CD14-positive monocyte (primary cell): Measurements from ENCODE around the gene PLA2G6. TPM values are rescaled to one million over a fixed set of nuclear protein-coding genes. Genes with fewer than 3 reads are reported as not detected.

Source experiments
- DNase-seq, 3 donors: peaks; one replicate each; pipeline ENCODE4 v3.0.0-alpha.2; 2011 to 2022
- H2AFZ ChIP-seq: 2 replicates; pipeline ENCODE4 v1.6.0; 2012; ENCODE audit warnings: mild to moderate bottlenecking, low read depth, low read length, inconsistent platforms; ENCODE audit not compliant: insufficient read depth, poor library complexity, severe bottlenecking
- H3K27ac ChIP-seq, 2 donors: 1 replicate in 1 of 2; 2 replicates in 1 of 2; pipeline ENCODE4 v1.5.1; 2012 to 2013; ENCODE audit warnings: low read length in 2 of 2, control low read depth in 1 of 2, inconsistent platforms in 1 of 2, low read depth in 1 of 2, mild to moderate bottlenecking in 1 of 2
- H3K27me3 ChIP-seq, 2 donors: one replicate each; pipeline versions ENCODE4 v1.6.0 to v1.6.1; 2011 to 2013; ENCODE audit warnings: low read length in 2 of 2; ENCODE audit not compliant: control insufficient read depth in 2 of 2, insufficient read depth in 2 of 2
- H3K36me3 ChIP-seq, 2 donors: replicated peaks in 1 of 2; 1 replicate in 1 of 2; 2 replicates in 1 of 2; pipeline versions ENCODE4 v1.5.1 to v1.6.1; 2012 to 2013; ENCODE audit warnings: low read length in 2 of 2, control low read depth in 1 of 2, inconsistent platforms in 1 of 2, mild to moderate bottlenecking in 1 of 2; ENCODE audit not compliant: insufficient read depth in 2 of 2, control insufficient read depth in 1 of 2
- H3K4me1 ChIP-seq, 2 donors: 1 replicate in 1 of 2; 2 replicates in 1 of 2; pipeline versions ENCODE4 v1.5.1 to v1.6.1; 2012 to 2013; ENCODE audit warnings: low read length in 2 of 2, control low read depth in 1 of 2, inconsistent platforms in 1 of 2, mild to moderate bottlenecking in 1 of 2, moderate library complexity in 1 of 2; ENCODE audit not compliant: insufficient read depth in 2 of 2, control insufficient read depth in 1 of 2
- H3K4me2 ChIP-seq: replicated peaks from 2 replicates; pipeline ENCODE3; 2012; ENCODE audit warnings: low read length, moderate library complexity, mild to moderate bottlenecking; ENCODE audit not compliant: poor library complexity, severe bottlenecking; ENCODE audit errors: extremely low read depth
- H3K4me3 ChIP-seq, 3 experiments: fragments of 200-600 bp in 1 of 3; sonication (generic) in 1 of 3; replicated peaks in 1 of 3; 1 replicate in 2 of 3; 2 replicates in 1 of 3; pipeline ENCODE4 v1.5.1; 2011 to 2013; ENCODE audit warnings: low read length in 3 of 3, mild to moderate bottlenecking in 3 of 3, control low read depth in 2 of 3, low read depth in 2 of 3, inconsistent platforms in 1 of 3, moderate library complexity in 1 of 3
- H3K79me2 ChIP-seq: 2 replicates; pipeline ENCODE4 v1.6.0; 2012; ENCODE audit warnings: mild to moderate bottlenecking, control low read depth, inconsistent platforms, low read length, moderate library complexity; ENCODE audit not compliant: insufficient read depth
- H3K9ac ChIP-seq: 2 replicates; pipeline ENCODE4 v1.6.0; 2017; ENCODE audit warnings: low read length, mild to moderate bottlenecking; ENCODE audit not compliant: insufficient read depth, poor library complexity, severe bottlenecking
- H3K9me3 ChIP-seq, 2 donors: replicated peaks in 1 of 2; 1 replicate in 1 of 2; 2 replicates in 1 of 2; pipeline versions ENCODE4 v1.5.1 to v1.6.1; 2012 to 2013; ENCODE audit warnings: low read length in 2 of 2, control low read depth in 1 of 2; ENCODE audit not compliant: control insufficient read depth in 1 of 2, insufficient read depth in 1 of 2
- H4K20me1 ChIP-seq: 2 replicates; pipeline ENCODE4 v1.6.0; 2012; ENCODE audit warnings: mild to moderate bottlenecking, low read length, control low read depth, moderate library complexity; ENCODE audit not compliant: insufficient read depth
- H3K27ac Mint-ChIP-seq, 7 donors: one replicate each; pipeline ENCODE4 v1.8.0; 2020; ENCODE audit warnings: mild to moderate bottlenecking in 7 of 7, mixed read lengths in 7 of 7, moderate library complexity in 6 of 7, inconsistent platforms in 2 of 7
- H3K27me3 Mint-ChIP-seq, 3 donors: one replicate each; pipeline ENCODE4 v1.8.0; 2021 to 2022; ENCODE audit warnings: low read depth in 3 of 3, mild to moderate bottlenecking in 3 of 3, mixed read lengths in 3 of 3, moderate library complexity in 3 of 3, inconsistent platforms in 1 of 3
- H3K36me3 Mint-ChIP-seq, 2 donors: one replicate each; pipeline ENCODE4 v1.8.0; 2020; ENCODE audit warnings: mixed read lengths in 2 of 2, inconsistent platforms in 1 of 2, mild to moderate bottlenecking in 1 of 2
- H3K4me1 Mint-ChIP-seq: one replicate; pipeline ENCODE4 v1.8.0; 2020; ENCODE audit warnings: mild to moderate bottlenecking, mixed read lengths
- H3K4me3 Mint-ChIP-seq, 2 donors: one replicate each; pipeline ENCODE4 v1.8.0; 2020; ENCODE audit warnings: mild to moderate bottlenecking in 2 of 2, mixed read lengths in 2 of 2, moderate library complexity in 1 of 2
- H3K9me3 Mint-ChIP-seq, 7 donors: one replicate each; pipeline ENCODE4 v1.8.0; 2020 to 2022; ENCODE audit warnings: mixed read lengths in 7 of 7, mild to moderate bottlenecking in 6 of 7, moderate library complexity in 6 of 7, inconsistent platforms in 2 of 7
- CTCF ChIP-seq: fragments of 200-600 bp; IDR thresholded peaks from one replicate; pipeline ENCODE4 v1.8.0; 2022; ENCODE audit warnings: antibody characterized with exemption, mild to moderate bottlenecking
- WGBS: methylation state at CpG from one replicate; pipeline ENCODE4 v1.1.5; 2013; ENCODE audit warnings: missing lambda C conversion rate; ENCODE audit not compliant: insufficient coverage; 5-methylcytosine and 5-hydroxymethylcytosine counted together
- intact Hi-C, 2 donors: fragments of 100-400 bp; cut with micrococcal nuclease; formaldehyde crosslinking; loops; one replicate each; pipeline versions ENCODE4 v1.15.0 to v1.15.1; 2023
- polyA plus RNA-seq, 3 donors: library from polyadenylated mRNA; depleted of rRNA in 1 of 3; unstranded in 2 of 3; stranded (reverse) in 1 of 3; fragments of 300-500 nt in 2 of 3; fragments of >200 nt in 1 of 3; fragmentation: Illumina TruSeq in 2 of 3; gene quantifications; 1 replicate in 2 of 3; 2 replicates in 1 of 3; pipeline ENCODE4 v1.2.3, GENCODE V29; 2012 to 2021

PLA2G6 gene
- polyA plus RNA-seq, 3 donors, result 0.43 to 8.3 (median 0.62) TPM

DNA sequence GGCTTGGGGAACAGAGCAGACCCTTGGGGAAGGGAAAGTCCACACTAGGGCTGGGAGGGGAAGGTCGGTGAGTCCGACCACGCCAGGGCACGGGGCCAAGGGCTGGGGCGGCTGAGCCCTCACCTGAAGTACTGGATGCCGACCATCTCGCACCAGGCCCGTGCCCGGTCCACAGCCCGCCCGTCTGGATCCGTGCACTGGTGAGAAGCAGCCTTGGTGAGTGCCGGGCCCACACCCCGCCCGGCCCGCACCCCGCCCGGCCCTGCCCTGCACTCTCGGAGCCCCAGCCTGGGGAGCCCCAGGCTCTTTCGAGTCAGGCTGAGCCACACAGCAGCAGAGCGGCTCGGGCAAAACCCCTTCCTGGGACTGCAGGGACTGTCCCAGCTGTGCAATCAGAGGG is 69.2 kb downstream of the PLA2G6 start:
- Histone ChIP-seq H3K79me2 (no peaks in the 10 kb centered on the region), H3K4me3 (no peak overlapping the region), H2AFZ (no peak overlapping the region), H3K9me3 (no peaks in the 10 kb centered on the region), H3K36me3 (no peaks in the 10 kb centered on the region), H3K27me3 (no peaks in the 10 kb centered on the region), H4K20me1 (no peaks in the 10 kb centered on the region), H3K9ac (no peak overlapping the region), H3K27ac (no peak overlapping the region), H3K4me1 (no peaks in the 10 kb centered on the region), H3K4me2 (no peak overlapping the region)
- Mint-ChIP-seq H3K36me3 (no peaks in the 10 kb centered on the region), H3K9me3 (peaks cover 0 to 2% (median 0%) of the 10 kb centered on the region in 7 donors), H3K27ac (no peak overlapping the region), H3K27me3 (peaks cover 1% of the 10 kb centered on the region in 3 donors), H3K4me3 (no peak overlapping the region), H3K4me1 (no peaks in the 10 kb centered on the region)
- intact Hi-C loops, result loop anchor here (5.0 kb wide), 2 partner anchors 40 to 240 kb away; no protein-coding TSS in a partner anchor
- WGBS, result over 99% methylated on average over 20 of the region's 22 CpGs
- TF ChIP-seq CTCF, result no peak
- DNase-seq, result no peak

- WGBS, result 94% methylated on average over 11 of the region's 11 CpGs
- Histone ChIP-seq H3K9me3 (no peaks in the 10 kb centered on the region), H3K4me3 (no peak overlapping the region), H3K9ac (no peak overlapping the region), H4K20me1 (no peaks in the 10 kb centered on the region), H2AFZ (no peak overlapping the region), H3K27ac (no peak overlapping the region), H3K79me2 (no peaks in the 10 kb centered on the region), H3K27me3 (no peaks in the 10 kb centered on the region), H3K36me3 (no peaks in the 10 kb centered on the region), H3K4me2 (no peak overlapping the region), H3K4me1 (no peaks in the 10 kb centered on the region)
- TF ChIP-seq CTCF, result no peak
- no peak for DNase-seq
- H3K4me3 Mint-ChIP-seq, result no peak overlapping the region
- peaks cover 1 to 3% (median 1%) of the 10 kb centered on the region in 3 donors for H3K27me3 Mint-ChIP-seq
- no peaks in the 10 kb centered on the region for H3K36me3 Mint-ChIP-seq
- peaks cover 0 to 2% (median 0%) of the 10 kb centered on the region in 7 donors for H3K9me3 Mint-ChIP-seq
- H3K4me1 Mint-ChIP-seq, result no peaks in the 10 kb centered on the region
- no peak overlapping the region for H3K27ac Mint-ChIP-seq
- intact Hi-C loops, result loop anchor here (5.0 kb wide), 2 partner anchors 40 to 240 kb away; no protein-coding TSS in a partner anchor
Observed at GRCh38 chr22:38111925-38112355, 69.7 kb downstream of the PLA2G6 start.
